ENCODE data around the gene CNTROB. TPM values are rescaled to one million over a fixed set of nuclear protein-coding genes. Genes with fewer than 3 reads are reported as not detected.

The CNTROB gene
- total RNA-seq, 1 experiment from 2014 or later = 24.2 TPM

DNA sequence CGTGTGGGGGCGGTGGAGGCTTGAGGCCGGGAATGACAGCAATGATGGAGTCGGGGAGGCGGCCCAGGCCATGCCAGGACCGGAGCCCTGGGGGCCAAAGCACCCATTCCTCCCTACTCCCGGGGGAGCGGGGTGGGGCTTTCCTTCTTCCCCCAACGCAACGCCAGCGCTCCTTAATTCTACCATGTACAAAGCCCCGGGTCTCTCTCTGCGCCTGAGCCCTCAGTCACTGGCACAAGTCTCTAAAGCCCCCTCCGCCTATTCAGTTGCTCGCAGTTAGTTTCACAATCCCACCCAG lies 15.7 kb upstream of the CNTROB start:
- ChIA-PET CTCF (interaction anchor here (0.6 to 2.9 kb wide), 4 partner anchors 16 to 367 kb away, joined by 3 to 21 read pairs (median 8); partner anchors contain the start of genes CNTROB and TRAPPC1), POLR2A (interaction anchor here (0.8 to 1.7 kb wide), 5 partner anchors 16 to 140 kb away, joined by 3 to 10 read pairs (median 3); partner anchors contain the start of genes CNTROB and TRAPPC1)
- Mint-ChIP-seq H3K4me3 (ENCODE audit: unreplicated experiment) (peak overlapping the region; percentile 85), H3K27ac (ENCODE audit: unreplicated experiment) (peak overlapping the region; percentile 92), H3K36me3 (ENCODE audit: insufficient read depth, unreplicated experiment) (peaks cover 17% of the 10 kb centered on the region), H3K9me3 (ENCODE audit: unreplicated experiment) (no peaks in the 10 kb centered on the region), H3K27me3 (ENCODE audit: insufficient read depth, unreplicated experiment) (no peaks in the 10 kb centered on the region), H3K4me1 (ENCODE audit: low read depth, unreplicated experiment) (no peaks in the 10 kb centered on the region)
- 0 out of 2 replicates have a peak, but pooled peaks cover 3% of the 10 kb centered on the region for H3K4me1 ChIP-seq
- TF ChIP-seq, protein P1, sequence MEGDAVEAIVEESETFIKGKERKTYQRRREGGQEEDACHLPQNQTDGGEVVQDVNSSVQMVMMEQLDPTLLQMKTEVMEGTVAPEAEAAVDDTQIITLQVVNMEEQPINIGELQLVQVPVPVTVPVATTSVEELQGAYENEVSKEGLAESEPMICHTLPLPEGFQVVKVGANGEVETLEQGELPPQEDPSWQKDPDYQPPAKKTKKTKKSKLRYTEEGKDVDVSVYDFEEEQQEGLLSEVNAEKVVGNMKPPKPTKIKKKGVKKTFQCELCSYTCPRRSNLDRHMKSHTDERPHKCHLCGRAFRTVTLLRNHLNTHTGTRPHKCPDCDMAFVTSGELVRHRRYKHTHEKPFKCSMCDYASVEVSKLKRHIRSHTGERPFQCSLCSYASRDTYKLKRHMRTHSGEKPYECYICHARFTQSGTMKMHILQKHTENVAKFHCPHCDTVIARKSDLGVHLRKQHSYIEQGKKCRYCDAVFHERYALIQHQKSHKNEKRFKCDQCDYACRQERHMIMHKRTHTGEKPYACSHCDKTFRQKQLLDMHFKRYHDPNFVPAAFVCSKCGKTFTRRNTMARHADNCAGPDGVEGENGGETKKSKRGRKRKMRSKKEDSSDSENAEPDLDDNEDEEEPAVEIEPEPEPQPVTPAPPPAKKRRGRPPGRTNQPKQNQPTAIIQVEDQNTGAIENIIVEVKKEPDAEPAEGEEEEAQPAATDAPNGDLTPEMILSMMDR (IDR thresholded peaks at IDR 0.05; ENCODE audit: insufficient read depth in 1 of 2, low read depth in 1 of 2, low read length in 1 of 2, severe bottlenecking in 1 of 2, unreplicated experiment in 1 of 2) = no peak
- H3K27me3 ChIP-seq (replicated peaks; ENCODE audit: control insufficient read depth, insufficient read depth, low read length) = no peaks in the 10 kb centered on the region
- intact Hi-C loops (cut with micrococcal nuclease; ENCODE audit: unreplicated experiment) = loop anchor here (10.0 kb wide), 1 partner anchor 172 kb away; no protein-coding TSS in a partner anchor
- H3K9me3 ChIP-seq = no peaks in the 10 kb centered on the region
- no peaks in the 10 kb centered on the region for H3K36me3 ChIP-seq (ENCODE audit: control insufficient read depth, insufficient read depth, low read length)
- no peak for DNase-seq
- H3K4me3 ChIP-seq (ENCODE audit: low read depth, low read length) = peak overlapping the region; percentile 61
- BruUV-seq (replicated peaks) = no TSS peak

DNA sequence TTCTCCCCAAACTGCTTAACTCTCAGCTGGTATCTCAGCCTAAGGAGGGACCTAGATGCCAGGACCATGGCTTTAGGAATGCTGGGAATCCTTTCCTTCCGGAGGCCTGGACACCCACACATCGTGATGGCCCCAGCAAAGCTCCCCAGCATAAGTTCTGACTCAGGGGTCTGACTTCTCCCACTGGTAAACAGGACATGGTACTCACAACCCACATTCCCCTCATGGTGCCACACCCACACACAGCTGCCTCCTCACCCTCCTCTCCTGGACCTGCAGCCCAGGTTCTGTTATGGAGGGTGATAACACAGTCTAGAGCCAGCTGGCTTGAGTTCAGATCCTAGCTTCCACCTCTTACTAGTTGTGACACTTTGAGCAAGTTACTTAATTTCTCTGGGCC lies 15.2 kb upstream of the CNTROB start:
- Mint-ChIP-seq H3K9me3 (ENCODE audit: unreplicated experiment) (no peaks in the 10 kb centered on the region), H3K27me3 (ENCODE audit: insufficient read depth, unreplicated experiment) (no peaks in the 10 kb centered on the region), H3K27ac (ENCODE audit: unreplicated experiment) (peak overlapping the region; percentile 92), H3K4me3 (ENCODE audit: unreplicated experiment) (peak overlapping the region; percentile 85), H3K4me1 (ENCODE audit: low read depth, unreplicated experiment) (no peaks in the 10 kb centered on the region), H3K36me3 (ENCODE audit: insufficient read depth, unreplicated experiment) (peaks cover 17% of the 10 kb centered on the region)
- no peak for DNase-seq
- ChIA-PET POLR2A (interaction anchor here (1.7 kb wide), 1 partner anchor 15 kb away, joined by 7 read pairs; the partner anchor contains the start of genes CNTROB and TRAPPC1), CTCF (interaction anchor here (2.9 kb wide), 1 partner anchor 73 kb away, joined by 21 read pairs; no protein-coding TSS in a partner anchor)
- Histone ChIP-seq H3K36me3 (ENCODE audit: control insufficient read depth, insufficient read depth, low read length) (no peaks in the 10 kb centered on the region), H3K27me3 (replicated peaks; ENCODE audit: control insufficient read depth, insufficient read depth, low read length) (no peaks in the 10 kb centered on the region), H3K4me3 (ENCODE audit: low read depth, low read length) (peak overlapping the region; percentile 61), H3K4me1 (0 out of 2 replicates have a peak, but pooled peaks cover 3% of the 10 kb centered on the region), H3K9me3 (no peaks in the 10 kb centered on the region)
- TF ChIP-seq, protein P1 (IDR thresholded peaks at IDR 0.05; ENCODE audit: insufficient read depth in 1 of 2, low read depth in 1 of 2, low read length in 1 of 2, severe bottlenecking in 1 of 2, unreplicated experiment in 1 of 2) = no peak
- TSS peak; percentile 62 for BruUV-seq (replicated peaks)
- intact Hi-C loops (cut with micrococcal nuclease; ENCODE audit: unreplicated experiment) = loop anchor here (10.0 kb wide), 1 partner anchor 172 kb away; no protein-coding TSS in a partner anchor

DNA sequence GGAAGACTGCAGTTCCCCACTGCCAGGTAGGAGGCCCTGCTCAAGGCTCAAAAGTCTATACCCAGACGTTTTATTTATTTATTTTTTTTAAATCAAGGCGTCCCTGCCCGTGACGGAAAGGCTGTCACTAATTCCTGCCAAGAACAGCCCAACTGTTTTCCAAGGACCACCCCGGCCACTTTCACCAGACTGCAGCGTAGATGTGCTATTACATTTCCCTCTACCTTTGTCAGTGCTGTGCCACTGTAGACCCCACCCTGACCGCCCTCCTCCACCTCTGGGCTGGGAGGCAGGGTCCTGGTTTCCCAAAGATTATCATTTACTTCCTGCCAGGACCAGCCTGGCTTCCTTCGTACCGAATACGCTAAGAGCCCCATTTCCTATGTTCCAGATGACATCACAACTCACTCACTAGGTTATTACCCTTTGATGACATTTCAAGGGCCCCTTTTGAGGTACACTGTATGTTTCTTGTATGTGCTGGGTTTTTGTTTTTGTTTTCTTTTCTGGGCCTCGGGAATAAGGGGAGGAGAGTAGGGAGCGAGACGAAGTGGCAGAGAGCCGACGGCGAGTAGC lies 9.6 kb upstream of the CNTROB start:
- H3K27me3 Mint-ChIP-seq (ENCODE audit: insufficient read depth, unreplicated experiment) = no peaks in the 10 kb centered on the region

More for the DNA sequence above, 9.6 kb upstream of the CNTROB start:
- Mint-ChIP-seq H3K4me1 (ENCODE audit: low read depth, unreplicated experiment) (no peaks in the 10 kb centered on the region), H3K9me3 (ENCODE audit: unreplicated experiment) (no peaks in the 10 kb centered on the region), H3K27ac (ENCODE audit: unreplicated experiment) (peak overlapping the region; percentile 47), H3K4me3 (ENCODE audit: unreplicated experiment) (peak overlapping the region; percentile 70), H3K36me3 (ENCODE audit: insufficient read depth, unreplicated experiment) (no peaks in the 10 kb centered on the region)
- no peaks in the 10 kb centered on the region for H3K27me3 ChIP-seq (replicated peaks; ENCODE audit: control insufficient read depth, insufficient read depth, low read length)
- ChIA-PET POLR2A (no interaction called here), CTCF (interaction anchor here (1.0 kb wide), 2 partner anchors 66 to 67 kb away, joined by 3 to 4 read pairs; no protein-coding TSS in a partner anchor)
- no peaks in the 10 kb centered on the region for H3K4me1 ChIP-seq
- no peaks in the 10 kb centered on the region for H3K36me3 ChIP-seq (ENCODE audit: control insufficient read depth, insufficient read depth, low read length)
- TF ChIP-seq, protein P1 (IDR thresholded peaks at IDR 0.05; ENCODE audit: insufficient read depth in 1 of 2, low read depth in 1 of 2, low read length in 1 of 2, severe bottlenecking in 1 of 2, unreplicated experiment in 1 of 2) = no peak
- DNase-seq = no peak
- intact Hi-C loops (cut with micrococcal nuclease; ENCODE audit: unreplicated experiment) = no loop called here
- BruUV-seq (replicated peaks) = no TSS peak
- peak overlapping the region; percentile 20 for H3K4me3 ChIP-seq (ENCODE audit: low read depth, low read length)
- H3K9me3 ChIP-seq = no peaks in the 10 kb centered on the region
